Measurements from ENCODE around the gene PDCD1.
A peak's percentile ranks its signal among the peaks of the same experiment; 100 is the strongest.

Gene PDCD1

GRCh38 chr2:241855245-241855887 is 3.3 kb downstream of the PDCD1 start:
- ATAC-seq = no peak
- H3K27ac Mint-ChIP-seq = peak overlapping the region; percentile 57
- H3K27me3 Mint-ChIP-seq = no peaks in the 10 kb centered on the region
- no peak overlapping the region for H3K4me3 Mint-ChIP-seq
- H3K9me3 Mint-ChIP-seq = no peaks in the 10 kb centered on the region
- H3K36me3 Mint-ChIP-seq = peaks cover 10% of the 10 kb centered on the region
- H3K4me1 Mint-ChIP-seq = peaks cover 37% of the 10 kb centered on the region

DNA sequence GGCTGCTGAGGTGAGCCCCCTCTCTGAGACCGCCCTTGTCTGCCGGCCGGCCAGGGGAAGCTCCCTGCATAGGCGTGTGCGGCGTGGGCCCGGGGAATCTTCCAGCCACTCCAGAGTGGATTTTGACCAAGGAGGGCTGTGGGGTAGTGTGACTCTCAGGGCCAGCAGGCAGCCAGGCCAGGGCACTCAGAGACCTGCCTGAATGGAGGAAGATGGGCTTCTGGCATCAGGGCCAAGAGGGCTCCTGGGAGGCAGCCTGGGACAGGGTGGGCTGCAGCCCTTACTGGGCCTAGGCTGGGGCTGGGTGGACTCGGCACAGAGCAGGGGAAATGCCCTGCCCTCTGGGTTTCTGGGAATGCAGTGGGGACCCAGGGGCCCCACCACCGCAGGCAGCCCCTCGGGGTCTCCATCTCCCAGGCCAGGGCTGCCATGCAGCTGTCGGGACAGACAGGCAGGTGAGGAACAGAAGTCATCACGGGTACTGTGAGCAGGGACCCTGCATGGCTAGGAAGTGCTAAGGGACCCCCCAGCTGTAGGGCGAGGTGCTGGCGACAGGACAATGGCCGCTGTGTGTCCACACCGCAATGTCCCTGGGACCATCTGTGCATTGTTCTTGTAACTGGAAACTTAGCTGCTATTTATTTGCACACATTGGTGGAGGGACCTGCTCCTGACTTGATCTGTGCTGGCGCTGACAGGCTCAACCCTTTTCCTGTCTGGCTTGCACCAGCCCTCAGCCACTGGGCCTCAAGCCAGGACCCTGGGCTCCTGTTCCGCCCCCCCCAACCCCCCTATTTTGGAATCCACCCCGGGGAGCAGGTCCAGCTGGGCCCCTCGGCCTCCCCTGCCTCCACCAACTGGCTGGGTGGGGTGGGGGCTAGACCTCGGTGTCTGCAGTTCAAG is 4.1 kb downstream of the PDCD1 start:
- Mint-ChIP-seq H3K4me1 (peaks cover 30% of the 10 kb centered on the region), H3K9me3 (no peaks in the 10 kb centered on the region), H3K4me3 (no peak overlapping the region)

DNA sequence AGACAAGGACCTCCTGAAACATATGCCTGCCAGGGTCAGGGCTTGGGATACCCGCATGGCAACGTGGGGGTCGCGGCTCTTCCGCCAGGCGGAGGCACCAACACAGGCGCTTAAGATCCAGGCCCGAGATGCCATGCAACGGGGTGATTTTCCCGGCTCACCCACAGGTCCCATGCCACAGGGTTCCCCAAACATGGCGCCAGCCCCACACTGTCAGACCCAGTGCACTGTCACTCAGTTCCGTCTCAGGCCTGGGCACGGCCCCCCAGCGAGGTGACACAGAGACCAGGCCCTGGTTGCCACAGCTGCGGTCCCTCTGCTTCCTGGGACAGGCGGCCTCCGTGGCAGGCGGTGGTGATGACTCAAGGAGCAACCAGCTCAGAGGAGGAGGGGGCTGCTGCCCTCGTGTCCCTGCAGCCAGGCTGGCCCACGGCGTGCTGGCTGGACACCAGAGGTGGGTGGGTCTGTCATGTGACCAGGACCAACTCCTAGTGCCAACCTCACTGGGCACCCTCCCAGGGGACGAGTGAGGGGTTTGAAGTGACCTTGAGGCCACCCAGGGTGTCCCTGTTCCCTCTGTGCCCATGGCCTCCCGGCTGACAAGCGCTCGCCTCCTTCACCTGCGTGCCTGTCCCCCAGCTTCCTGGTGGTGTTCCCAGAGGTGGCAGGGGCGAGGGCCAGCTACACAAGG is 4.9 kb downstream of the PDCD1 start:
- no peak for ATAC-seq
- H3K27me3 Mint-ChIP-seq = no peaks in the 10 kb centered on the region

More for the DNA sequence above, 4.1 kb downstream of the PDCD1 start:
- ATAC-seq = no peak
- H3K27me3 Mint-ChIP-seq = no peaks in the 10 kb centered on the region
- peaks cover 10% of the 10 kb centered on the region for H3K36me3 Mint-ChIP-seq
- H3K27ac Mint-ChIP-seq = no peak overlapping the region

DNA sequence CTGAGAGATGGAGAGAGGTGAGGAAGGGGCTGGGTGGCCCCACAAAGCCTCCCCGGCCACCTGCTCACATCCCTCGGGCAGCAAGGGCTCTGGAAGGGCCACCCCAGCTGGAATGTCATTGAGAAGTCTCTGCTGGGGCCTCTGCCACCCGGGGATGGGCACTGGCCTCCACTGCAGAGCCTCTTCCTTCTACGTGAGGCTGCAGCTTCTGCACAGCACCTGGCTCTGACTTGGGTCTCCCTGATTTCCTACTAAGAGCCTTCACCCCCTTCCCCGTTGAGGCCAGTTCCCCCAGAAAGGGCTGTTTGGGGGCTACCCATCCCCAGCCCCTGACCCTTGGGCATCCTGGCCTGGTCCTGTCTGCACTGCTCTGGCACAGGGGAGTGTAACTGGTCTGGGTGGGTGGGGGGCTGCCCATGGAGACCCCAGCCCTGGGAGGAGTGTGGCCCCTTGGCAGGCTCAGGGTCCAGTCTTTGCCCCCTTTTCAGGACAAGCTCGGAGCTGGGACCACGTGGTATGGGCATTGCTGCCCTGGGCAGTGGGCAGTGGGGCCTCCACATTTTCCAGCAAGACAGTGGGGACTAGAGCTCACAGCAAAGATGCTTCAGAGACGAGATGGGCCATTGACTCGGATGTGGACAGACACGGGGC is 5.6 kb downstream of the PDCD1 start:
- ATAC-seq = no peak
- Mint-ChIP-seq H3K27ac (no peak overlapping the region), H3K36me3 (peaks cover 10% of the 10 kb centered on the region), H3K4me3 (no peak overlapping the region), H3K4me1 (peaks cover 19% of the 10 kb centered on the region), H3K9me3 (no peaks in the 10 kb centered on the region), H3K27me3 (no peaks in the 10 kb centered on the region)

More for the DNA sequence above, 4.9 kb downstream of the PDCD1 start:
- Mint-ChIP-seq H3K9me3 (no peaks in the 10 kb centered on the region), H3K36me3 (peaks cover 10% of the 10 kb centered on the region), H3K27ac (no peak overlapping the region), H3K4me3 (no peak overlapping the region), H3K4me1 (peaks cover 26% of the 10 kb centered on the region)

DNA sequence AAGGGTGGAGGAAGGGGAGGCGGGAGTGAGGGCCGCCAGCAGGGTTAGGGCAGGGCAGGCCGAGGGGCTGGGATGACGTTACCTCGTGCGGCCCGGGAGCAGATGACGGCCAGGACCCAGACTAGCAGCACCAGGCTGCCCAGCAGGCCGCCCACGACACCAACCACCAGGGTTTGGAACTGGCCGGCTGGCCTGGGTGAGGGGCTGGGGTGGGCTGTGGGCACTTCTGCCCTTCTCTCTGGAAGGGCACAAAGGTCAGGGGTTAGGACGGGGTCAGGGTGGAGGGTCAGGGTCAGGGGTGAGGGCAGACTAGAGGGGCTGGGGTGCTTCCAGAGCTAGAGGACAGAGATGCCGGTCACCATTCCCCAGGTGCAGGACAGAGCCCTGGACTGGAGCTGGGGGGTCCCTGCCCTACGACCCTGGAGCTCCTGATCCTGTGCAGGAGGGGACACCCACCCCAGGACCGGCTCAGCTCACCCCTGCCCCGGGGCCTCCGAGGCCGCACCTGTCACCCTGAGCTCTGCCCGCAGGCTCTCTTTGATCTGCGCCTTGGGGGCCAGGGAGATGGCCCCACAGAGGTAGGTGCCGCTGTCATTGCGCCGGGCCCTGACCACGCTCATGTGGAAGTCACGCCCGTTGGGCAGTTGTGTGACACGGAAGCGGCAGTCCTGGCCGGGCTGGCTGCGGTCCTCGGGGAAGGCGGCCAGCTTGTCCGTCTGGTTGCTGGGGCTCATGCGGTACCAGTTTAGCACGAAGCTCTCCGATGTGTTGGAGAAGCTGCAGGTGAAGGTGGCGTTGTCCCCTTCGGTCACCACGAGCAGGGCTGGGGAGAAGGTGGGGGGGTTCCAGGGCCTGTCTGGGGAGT is 6.3 kb downstream of the PDCD1 start:
- ATAC-seq = no peak
- Mint-ChIP-seq H3K27me3 (no peaks in the 10 kb centered on the region), H3K36me3 (peaks cover 10% of the 10 kb centered on the region), H3K4me1 (peaks cover 15% of the 10 kb centered on the region), H3K27ac (no peak overlapping the region), H3K4me3 (no peak overlapping the region), H3K9me3 (no peaks in the 10 kb centered on the region)

GRCh38 chr2:241851325-241852115 is 7.2 kb downstream of the PDCD1 start:
- H3K4me3 Mint-ChIP-seq = no peak overlapping the region
- no peaks in the 10 kb centered on the region for H3K9me3 Mint-ChIP-seq
- no peak for ATAC-seq
- no peak overlapping the region for H3K27ac Mint-ChIP-seq
- H3K36me3 Mint-ChIP-seq = peaks cover 10% of the 10 kb centered on the region
- peaks cover 10% of the 10 kb centered on the region for H3K4me1 Mint-ChIP-seq
- H3K27me3 Mint-ChIP-seq = no peaks in the 10 kb centered on the region

DNA sequence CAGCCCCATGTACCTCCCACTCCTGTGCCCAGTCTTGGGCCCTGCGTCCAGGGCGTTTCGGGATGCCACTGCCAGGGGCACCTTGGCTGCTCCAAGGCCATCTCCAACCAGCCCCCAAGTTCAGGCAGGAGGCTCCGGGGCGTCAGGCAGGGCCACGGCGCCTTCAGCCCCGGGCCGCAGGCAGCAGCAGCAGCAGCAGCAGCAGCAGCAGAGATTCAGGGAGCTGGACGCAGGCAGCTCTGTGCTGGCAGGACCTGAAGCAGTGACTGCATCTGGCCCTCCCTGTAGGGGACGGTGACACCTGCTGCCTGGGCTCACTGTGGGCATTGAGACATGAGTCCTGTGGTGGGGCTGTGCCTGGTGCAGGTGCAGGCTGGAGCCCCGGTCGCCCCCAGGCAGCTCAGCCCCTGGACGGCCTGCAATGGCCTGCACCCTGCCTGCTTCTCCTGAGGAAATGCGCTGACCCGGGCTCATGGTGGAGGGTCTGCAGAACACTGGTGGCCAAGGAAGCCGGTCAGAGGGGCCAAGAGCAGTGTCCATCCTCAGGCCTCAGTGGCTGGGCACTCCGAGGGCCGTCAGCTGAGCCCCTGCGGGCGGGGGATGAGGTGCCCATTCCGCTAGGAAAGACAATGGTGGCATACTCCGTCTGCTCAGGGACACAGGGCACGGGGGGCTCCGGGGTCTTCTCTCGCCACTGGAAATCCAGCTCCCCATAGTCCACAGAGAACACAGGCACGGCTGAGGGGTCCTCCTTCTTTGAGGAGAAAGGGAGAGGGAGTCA is 8.0 kb downstream of the PDCD1 start:
- Mint-ChIP-seq H3K27ac (no peak overlapping the region), H3K9me3 (no peaks in the 10 kb centered on the region), H3K4me3 (no peak overlapping the region), H3K36me3 (peaks cover 10% of the 10 kb centered on the region), H3K4me1 (peaks cover 11% of the 10 kb centered on the region), H3K27me3 (no peaks in the 10 kb centered on the region)
- no peak for ATAC-seq

- no peak overlapping the region for H3K4me3 Mint-ChIP-seq
- H3K36me3 Mint-ChIP-seq = peaks cover 10% of the 10 kb centered on the region
- H3K27me3 Mint-ChIP-seq = no peaks in the 10 kb centered on the region
- peak; percentile 20 for ATAC-seq
- H3K27ac Mint-ChIP-seq = no peak overlapping the region
- H3K4me1 Mint-ChIP-seq = peaks cover 17% of the 10 kb centered on the region
- no peaks in the 10 kb centered on the region for H3K9me3 Mint-ChIP-seq
Observed at GRCh38 chr2:241849616-241850543, 8.8 kb downstream of the PDCD1 start.

- H3K36me3 Mint-ChIP-seq = peaks cover 10% of the 10 kb centered on the region
- H3K27me3 Mint-ChIP-seq = no peaks in the 10 kb centered on the region
- H3K4me3 Mint-ChIP-seq = no peak overlapping the region
- no peaks in the 10 kb centered on the region for H3K9me3 Mint-ChIP-seq
- H3K4me1 Mint-ChIP-seq = peaks cover 23% of the 10 kb centered on the region
- ATAC-seq = no peak
- H3K27ac Mint-ChIP-seq = no peak overlapping the region
Observed at GRCh38 chr2:241848761-241849615, 9.7 kb downstream of the PDCD1 start.

DNA sequence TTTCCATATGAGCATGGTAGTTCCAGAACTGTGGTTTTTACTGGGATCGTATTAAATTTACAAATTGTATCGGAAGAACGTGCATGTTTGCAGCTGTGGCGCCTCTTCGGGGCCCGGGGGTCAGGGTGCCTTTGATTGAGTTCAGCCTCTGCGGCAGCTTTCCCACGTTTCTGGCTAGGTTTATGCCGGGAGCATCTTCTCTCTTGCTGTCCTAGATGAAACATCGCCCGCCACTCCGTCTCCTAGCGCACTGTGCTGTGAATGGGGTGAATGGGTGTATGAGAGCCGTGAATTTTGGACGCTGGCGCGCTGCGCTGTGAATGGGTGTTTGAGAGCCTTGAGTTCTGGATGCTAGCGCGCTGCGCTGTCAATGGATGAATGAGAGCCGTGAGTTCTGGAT is 12.3 kb downstream of the PDCD1 start:
- no peaks in the 10 kb centered on the region for H3K9me3 Mint-ChIP-seq
- H3K36me3 Mint-ChIP-seq = peaks cover 4% of the 10 kb centered on the region
- H3K4me3 Mint-ChIP-seq = no peak overlapping the region
- H3K27me3 Mint-ChIP-seq = no peaks in the 10 kb centered on the region
- H3K4me1 Mint-ChIP-seq = peaks cover 35% of the 10 kb centered on the region
- no peak for ATAC-seq
- no peak overlapping the region for H3K27ac Mint-ChIP-seq

DNA sequence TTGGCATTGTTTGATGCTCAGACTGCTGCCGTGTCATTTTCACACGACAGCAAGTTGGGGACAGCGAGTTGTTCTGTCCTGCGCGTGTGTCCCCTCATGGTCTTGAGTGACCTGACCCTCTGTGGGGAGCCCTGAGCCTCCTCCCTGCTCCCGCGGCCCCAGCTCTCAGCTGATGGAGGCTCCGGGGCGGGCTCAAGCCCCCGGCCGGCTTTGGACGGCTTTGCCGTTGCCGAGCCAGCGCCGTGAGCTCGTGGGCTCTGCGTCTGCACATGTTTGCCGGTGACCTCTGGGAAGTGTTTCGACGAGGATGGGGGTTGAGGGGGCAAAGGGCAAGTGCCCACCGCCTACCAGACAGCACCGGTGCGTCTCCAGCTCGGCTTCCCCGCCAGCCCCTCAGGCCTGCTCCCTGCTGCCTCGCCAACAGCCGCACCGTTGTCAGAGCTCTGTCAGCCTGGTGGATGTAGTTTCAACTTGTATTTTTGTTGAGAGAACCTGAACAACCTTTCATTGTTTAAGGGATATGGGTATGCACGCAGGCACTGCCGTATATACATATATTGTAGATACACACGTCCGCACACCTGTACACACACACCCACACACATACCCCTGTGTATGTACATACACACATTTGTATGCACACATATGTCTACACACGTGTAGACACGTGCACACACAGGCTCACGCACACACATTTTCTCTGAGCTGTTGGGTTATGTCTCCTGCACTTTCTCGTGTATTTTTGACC is 13.7 kb downstream of the PDCD1 start:
- Mint-ChIP-seq H3K4me3 (peak overlapping the region; percentile 75), H3K27me3 (no peaks in the 10 kb centered on the region), H3K27ac (peak overlapping the region; percentile 74), H3K4me1 (peaks cover 35% of the 10 kb centered on the region), H3K9me3 (no peaks in the 10 kb centered on the region), H3K36me3 (no peaks in the 10 kb centered on the region)
- no peak for ATAC-seq
